ENCODE measurements around the gene CCDC69.
"Not testable (repeated sequence)": the region's sequence is repeated elsewhere in the genome, so short reads cannot be mapped to it uniquely, and the experiment has no call there.

CCDC69 gene

DNA sequence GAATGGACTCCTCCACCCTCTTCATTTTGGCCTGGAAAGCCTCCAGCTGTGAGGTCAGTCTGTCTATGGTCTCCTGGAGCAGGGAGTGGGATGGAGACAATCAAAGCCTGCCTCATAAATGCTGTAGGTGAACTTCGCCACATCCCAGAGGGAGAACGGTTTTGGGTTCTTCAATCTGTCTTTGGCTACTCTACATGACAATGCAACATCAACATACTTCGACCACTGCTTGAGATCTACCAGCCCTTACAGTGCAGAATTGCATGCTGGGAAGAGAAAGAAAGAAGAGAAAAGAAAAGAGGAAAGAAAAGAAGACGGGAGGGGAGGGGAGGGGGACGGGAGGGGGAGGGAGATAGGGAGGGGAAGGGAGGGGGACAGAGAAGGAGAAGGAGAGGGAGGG, 37.8 kb downstream of the CCDC69 start:
- DNase-seq: no peak

DNA sequence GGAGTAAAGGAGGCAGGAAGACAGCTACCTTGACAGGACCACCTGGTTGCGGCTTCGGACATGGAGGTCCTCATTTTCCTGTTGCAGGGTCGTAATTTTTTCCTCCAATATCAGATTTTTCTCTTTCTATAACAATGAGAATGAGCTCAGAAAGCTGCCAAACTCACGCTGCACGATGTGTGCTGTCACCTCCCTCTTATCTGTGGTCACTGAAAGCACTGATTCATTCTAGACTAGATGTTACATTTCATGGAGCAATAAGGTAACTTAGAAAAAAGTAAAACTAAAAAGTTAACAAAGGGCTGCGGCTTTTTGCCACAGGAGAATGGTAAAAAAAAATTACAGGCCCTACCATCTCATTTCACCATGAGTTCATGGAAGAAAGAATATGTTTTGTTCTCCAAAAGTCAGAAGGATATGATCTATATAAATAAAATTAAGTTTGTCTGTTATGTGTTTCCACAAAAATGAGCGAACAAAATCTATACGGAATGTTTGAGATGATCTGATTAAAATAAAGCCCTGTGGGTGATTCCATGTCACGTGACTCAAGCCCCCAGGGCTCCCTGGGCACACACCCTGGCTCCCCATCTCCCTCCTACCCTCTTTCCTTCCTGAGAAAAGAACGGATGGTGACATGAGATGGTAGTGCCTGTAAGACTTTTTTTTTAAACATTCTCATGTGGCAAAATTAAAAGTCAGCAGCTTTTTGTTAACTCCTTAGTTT, 39.4 kb downstream of the CCDC69 start:
- no peak for DNase-seq

GRCh38 chr5:151183456-151184245, 40.2 kb downstream of the CCDC69 start:
- DNase-seq: no peak

GRCh38 chr5:151182976-151183375, 40.9 kb downstream of the CCDC69 start:
- DNase-seq: no peak

- DNase-seq: no peak
Observed at GRCh38 chr5:151182524-151182900, 41.4 kb downstream of the CCDC69 start.

DNA sequence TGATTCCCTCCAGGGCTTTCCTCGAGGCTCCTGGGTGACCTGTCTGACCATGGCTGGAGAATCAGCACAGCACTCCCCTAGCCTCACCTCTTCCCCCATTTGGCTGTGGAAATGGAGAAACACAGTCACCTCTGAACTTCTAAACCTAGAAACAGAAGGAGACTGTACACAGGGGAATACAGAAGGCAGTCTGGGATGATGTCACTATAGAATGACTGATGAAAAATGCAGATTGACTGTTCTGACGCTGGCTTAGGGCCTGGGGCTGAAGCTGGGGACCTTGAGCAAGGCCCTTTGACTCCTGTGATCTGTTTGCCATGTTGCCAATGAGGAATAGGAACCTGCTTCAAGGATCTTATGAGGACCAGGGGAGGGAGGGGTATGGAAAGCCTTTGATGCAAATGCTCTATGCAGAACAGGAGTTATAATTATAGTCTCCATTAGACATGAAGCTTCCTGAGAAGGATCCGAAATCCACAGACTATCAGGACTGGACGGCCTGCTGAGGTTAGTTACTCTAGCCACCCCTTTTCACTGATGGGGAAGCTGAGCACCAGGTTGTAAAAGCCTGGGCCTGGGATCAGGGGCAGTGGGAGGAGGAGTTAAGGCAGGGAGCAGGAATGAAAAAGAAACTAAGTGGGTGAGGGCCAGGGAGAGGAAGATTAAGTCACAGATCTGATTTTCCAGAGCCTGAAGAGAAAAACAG, 41.9 kb downstream of the CCDC69 start:
- no peak for DNase-seq

DNA sequence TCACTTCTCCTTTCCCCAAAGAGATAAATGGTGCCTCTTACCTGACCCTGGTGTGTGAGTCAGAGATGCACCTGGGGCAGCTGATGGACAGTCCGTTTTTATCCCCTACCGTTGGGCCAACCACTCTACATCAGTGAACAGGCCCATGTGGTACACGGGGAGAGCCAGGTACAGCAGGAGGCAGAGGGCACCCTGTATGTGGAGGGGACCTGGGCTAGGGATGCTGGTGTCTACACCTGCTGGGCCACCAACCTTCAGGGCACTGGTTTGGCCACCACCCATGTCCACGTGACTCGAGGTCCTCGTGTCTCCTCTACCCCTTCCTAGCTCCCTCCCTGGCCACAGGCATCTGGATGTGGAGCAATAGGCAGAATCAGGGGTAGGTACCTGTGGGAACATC, 43.6 kb downstream of the CCDC69 start:
- DNase-seq: no peak

DNA sequence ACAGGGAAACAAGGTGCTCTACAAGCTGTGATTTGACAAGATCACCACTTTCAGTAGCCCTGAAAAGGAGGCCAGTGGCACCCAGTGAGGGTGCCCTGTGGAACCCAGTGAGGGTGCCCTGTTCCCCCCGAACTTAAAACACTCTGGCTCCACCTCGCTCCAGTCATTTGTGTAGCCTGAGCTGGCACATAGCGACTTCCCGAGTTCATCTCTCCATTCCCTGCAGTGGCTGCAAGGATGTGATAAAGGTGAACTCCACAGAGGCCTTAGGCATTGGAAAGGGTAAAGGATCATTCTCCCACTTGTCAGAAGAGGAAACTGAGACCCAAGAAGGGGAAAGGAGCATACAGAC, 44.4 kb downstream of the CCDC69 start:
- no peak for DNase-seq

DNA sequence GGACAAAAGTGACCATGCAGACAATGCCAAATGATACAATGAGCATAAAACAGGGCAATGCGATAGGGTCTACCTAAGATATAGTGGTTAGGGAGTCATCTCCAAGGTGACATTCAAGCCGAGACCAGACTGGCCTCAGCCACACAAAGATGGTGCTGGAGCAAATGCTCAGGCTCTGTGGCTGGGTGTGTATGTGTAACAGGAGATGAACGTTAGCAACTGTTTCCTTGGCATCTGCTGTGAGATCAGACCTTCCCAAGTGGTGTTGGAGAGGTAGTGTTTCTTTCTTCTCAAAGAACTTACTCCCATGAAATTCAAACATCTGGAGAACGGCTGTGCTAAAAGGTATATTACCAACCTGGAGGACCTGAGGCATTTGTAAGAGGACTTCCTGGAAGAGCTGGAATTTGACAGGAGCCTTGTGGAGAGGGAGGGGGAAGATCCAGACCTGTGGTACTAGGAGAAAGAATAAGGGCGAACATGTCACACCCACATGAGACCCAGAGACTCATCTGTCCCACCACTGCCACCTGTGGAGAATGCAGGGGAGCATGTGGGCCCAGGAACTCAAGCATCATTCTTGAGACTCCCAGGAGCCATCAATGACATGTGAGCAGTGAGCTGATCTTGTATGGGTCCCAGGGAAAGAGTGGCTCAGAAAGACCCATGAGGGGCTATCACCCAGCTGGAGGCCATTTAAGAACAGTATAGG, 45.0 kb downstream of the CCDC69 start:
- no peak for DNase-seq

DNA sequence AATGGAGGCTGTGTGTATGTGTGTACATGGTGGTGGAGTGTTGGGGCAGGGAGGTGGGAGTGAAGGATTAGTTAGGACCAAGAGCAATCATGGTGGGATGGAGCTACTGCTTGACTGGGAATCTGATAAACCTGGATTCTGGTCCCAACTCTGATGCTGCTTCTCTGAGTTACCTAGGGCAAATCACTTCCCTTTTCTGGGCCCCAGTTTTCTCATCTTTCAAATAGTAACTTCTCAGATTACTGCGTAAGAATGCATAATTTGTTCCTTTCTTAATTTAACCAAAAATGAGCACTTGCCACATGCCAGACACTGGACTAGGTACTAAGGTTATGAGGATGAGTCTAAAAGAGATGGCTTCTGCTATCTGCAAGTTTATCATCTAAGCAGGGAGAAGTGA, 45.5 kb downstream of the CCDC69 start:
- DNase-seq: no peak

DNA sequence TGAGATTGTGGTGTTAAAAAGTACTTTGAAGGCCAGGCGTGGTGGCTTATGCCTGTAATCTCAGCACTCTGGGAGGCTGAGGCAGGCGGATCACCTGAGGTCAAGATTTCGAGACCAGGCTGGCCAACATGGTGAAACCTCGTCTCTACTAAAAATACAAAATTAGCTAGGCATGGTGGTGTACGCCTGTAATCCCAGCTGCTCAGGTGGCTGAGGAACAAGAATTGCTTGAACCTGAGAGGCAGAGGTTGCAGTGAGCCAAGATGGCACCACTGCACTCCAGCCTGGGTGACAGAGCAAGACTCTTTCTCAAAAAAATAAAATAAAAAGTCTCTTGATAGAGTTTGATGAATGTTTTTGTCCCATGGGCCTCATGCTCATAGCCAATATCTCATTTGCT, 47.6 kb downstream of the CCDC69 start:
- DNase-seq: not testable (repeated sequence)

DNA sequence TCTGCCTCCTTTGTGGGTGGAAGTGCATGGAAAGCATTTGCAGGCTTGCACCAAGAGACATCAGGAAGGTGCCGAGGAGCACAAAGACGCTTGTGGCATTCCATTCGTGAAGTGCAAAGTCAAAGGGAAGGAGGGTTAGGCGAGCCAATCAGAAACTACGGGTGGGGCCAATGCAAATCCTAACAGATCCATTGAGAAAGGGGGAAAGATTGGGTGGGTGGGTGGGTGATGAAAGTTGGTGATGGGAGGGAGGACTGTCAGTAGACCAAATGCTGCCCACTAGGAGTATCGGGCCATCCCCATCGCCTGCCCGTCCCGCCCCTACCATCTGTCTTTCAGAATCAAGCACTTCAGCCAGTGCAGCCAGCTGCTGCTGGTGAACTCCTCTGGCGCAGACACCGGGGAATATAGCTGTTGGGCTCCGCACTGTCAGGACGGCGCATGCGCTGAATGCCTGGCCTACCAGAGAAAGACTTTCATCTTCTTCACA, 49.2 kb downstream of the CCDC69 start:
- DNase-seq: no peak

GRCh38 chr5:151173711-151174611, 49.9 kb downstream of the CCDC69 start:
- no peak for DNase-seq

- DNase-seq: no peak
Observed at GRCh38 chr5:151171529-151171928, 52.4 kb downstream of the CCDC69 start.

GRCh38 chr5:151168602-151169344, 55.1 kb downstream of the CCDC69 start:
- DNase-seq: no peak

GRCh38 chr5:151167022-151167421, 56.9 kb downstream of the CCDC69 start:
- no peak for DNase-seq

- peak; percentile 71 for DNase-seq
Observed at GRCh38 chr5:151164687-151165392, 59.1 kb downstream of the CCDC69 start.

- DNase-seq: no peak
Observed at GRCh38 chr5:151162776-151163175, 61.1 kb downstream of the CCDC69 start.

DNA sequence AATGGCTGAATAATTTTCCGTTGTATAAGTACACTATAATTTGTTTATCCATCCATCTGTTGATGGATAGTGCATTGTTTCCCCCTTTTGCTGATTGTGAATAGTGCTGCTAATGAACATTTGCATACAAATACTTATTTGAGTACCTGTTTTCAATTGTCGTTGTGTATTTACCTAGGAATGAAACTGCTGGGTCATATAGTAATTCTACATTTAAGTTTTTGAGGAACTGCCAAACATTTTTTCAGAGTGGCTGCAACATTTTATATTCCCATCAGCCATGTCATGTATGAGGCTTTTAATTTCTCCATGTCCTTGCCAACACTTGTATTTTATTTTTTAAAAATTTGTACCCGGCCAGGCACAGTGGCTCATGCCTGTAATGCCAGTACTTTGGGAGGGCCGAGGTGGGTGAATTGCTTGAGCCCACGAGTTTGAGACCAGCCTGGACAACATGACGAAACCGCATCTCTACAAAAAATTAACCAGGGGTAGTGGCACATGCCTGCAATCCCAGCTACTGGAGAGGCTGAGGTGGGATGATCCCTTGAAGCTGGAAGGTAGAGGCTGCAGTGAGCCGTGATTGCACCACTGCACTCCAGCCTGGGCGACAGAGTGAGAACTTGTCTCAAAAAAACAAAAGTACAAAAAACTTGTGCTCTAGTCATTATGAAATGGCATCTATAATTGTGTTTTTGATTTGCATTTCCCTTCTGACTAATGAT, 64.1 kb downstream of the CCDC69 start:
- DNase-seq: no peak

GRCh38 chr5:151158287-151158661, 65.6 kb downstream of the CCDC69 start:
- no peak for DNase-seq

All from activated effector memory CD4-positive, alpha-beta T cell treated with Interleukin-2 at 50 U/mL for 16 hours (primary cell).